Adipocyte (in vitro differentiated cells): ENCODE measurements around the gene WBP1.

Experiments used
- DNase-seq: peaks from one replicate; pipeline ENCODE4 v3.0.0-alpha.2; 2015; ENCODE audit warnings: low read depth
- H3K27me3 ChIP-seq: replicated peaks from 2 replicates; pipeline ENCODE4 v1.7.0; 2013; ENCODE audit warnings: mild to moderate bottlenecking, low read length, moderate library complexity; ENCODE audit not compliant: control insufficient read depth, insufficient read depth
- H3K36me3 ChIP-seq: 2 replicates; pipeline ENCODE4 v1.7.0; 2013; ENCODE audit warnings: low read length, mild to moderate bottlenecking, moderate library complexity; ENCODE audit not compliant: control insufficient read depth, insufficient read depth, severe bottlenecking
- H3K4me1 ChIP-seq: 2 replicates; pipeline ENCODE4 v1.7.0; 2013; ENCODE audit warnings: mild to moderate bottlenecking, low read length, moderate library complexity; ENCODE audit not compliant: control insufficient read depth, insufficient read depth
- H3K4me3 ChIP-seq: 2 replicates; pipeline ENCODE4 v1.7.0; 2013; ENCODE audit warnings: mild to moderate bottlenecking, low read length, moderate library complexity
- H3K9ac ChIP-seq: 2 replicates; pipeline ENCODE4 v1.7.0; 2013; ENCODE audit warnings: mild to moderate bottlenecking, low read length, moderate library complexity
- H3K9me3 ChIP-seq: 2 replicates; pipeline ENCODE4 v1.7.0; 2013; ENCODE audit warnings: mild to moderate bottlenecking, low read length, moderate library complexity; ENCODE audit not compliant: control insufficient read depth

The WBP1 gene

DNA sequence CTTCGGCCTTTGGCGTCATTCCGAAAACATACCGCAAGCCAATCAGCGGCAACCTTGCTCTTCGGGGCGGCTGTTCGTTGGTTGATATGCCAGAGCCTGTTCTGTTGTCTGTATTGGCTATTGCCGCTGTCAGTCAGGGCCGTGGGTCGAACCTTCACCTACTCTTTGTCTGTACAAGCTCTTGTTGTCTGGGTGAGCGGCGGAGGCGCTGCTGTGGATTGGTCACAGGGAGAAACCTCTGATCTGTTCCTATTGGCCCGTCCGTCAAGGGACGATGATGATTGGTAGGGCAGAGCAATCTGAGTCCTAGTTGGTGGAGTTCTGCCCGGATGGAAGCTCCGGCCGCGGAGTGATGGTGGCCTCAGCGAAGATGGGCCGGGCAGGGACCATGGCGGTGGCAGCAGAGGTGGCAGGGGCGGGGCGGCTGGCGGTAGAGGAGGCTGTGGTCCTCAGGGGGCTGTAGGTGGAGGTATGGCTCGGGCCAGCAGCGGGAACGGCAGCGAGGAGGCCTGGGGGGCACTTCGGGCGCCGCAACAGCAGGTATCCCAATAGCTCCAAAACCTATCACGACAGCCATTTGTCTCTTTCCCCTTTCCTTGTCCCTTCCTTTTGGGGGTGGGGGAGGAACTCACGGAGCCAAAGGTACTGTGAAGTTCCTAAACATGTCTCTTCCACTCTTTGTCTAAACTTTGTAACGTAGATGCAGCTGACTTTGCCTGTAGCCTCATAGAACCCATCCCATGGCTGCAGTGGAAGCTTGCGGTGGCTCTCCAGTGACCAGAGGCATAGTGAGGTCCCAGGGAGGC lies at the start of gene WBP1:
Gene WBP1, plus strand, starts transcription at position 307 of the 806 bp plus-strand sequence. Its CDS starts 165 bp downstream, at position 472.
- Histone ChIP-seq H3K4me1 (peaks cover 23% of the 10 kb centered on the region), H3K9ac (peak within 1 kb of the TSS; percentile 97), H3K36me3 (peaks cover 18% of the 10 kb centered on the region), H3K27me3 (no peaks in the 10 kb centered on the region), H3K4me3 (peak within 1 kb of the TSS; percentile 99), H3K9me3 (no peaks in the 10 kb centered on the region)
- DNase-seq, result peak; percentile 100

DNA sequence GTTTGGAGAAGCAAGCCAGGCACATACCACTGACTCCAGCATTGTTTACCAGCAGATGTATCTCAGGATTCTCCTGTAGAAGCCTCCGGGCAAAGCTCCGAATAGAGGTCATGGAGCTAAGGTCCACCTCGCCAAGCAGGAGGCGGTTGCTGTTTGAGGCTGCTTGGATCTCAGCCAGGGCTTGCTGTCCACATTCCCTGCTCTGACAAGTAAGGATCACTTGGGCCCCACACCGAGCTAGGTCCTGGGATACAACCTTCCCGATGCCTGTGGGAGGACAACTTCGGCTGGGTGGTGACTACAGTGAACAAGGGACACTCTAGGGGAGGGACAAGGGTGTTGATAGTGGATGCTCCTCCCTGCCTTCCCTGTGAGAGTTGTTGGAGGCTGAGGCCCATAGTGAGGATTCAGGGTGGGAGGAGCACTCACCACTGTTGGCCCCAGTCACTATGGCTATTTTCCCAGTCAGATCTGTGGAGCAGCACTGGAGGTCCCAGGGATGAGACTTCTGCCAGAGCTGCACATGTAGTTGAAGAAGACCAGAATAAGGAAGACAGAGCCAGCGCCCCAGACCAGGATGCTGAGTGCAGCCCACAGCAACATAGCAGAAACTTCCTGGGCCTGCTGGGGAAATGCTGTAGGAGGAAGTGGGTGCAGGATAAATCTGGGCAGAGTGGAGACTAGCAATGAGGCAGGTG lies 45.1 kb upstream of the WBP1 start:
- no peak for DNase-seq
- Histone ChIP-seq H3K9ac (no peak overlapping the region), H3K9me3 (no peaks in the 10 kb centered on the region), H3K4me3 (no peak overlapping the region), H3K27me3 (no peaks in the 10 kb centered on the region), H3K4me1 (peaks cover 16% of the 10 kb centered on the region), H3K36me3 (no peaks in the 10 kb centered on the region)

DNA sequence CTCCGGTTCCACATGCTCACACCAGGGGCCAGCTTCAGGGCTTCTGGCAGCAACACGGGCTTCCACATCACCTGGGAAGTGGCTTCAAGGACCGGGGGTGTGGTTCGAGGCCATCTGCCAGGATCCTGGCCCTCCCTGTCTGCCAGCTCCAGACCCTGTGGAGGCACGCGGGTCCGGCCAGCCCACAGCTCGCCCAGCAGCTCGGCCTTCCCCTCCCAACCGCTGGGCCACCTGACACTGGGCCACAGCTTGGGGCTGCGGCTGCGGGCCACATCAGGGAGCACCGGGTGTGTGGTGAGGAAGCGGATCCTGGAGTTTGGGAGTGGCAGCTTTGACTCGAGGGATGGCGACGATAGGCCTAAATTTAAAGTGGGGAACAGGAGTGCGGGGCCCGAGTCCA lies 43.8 kb upstream of the WBP1 start:
- DNase-seq, result no peak
- H3K9ac ChIP-seq, result peak overlapping the region; percentile 83

DNA sequence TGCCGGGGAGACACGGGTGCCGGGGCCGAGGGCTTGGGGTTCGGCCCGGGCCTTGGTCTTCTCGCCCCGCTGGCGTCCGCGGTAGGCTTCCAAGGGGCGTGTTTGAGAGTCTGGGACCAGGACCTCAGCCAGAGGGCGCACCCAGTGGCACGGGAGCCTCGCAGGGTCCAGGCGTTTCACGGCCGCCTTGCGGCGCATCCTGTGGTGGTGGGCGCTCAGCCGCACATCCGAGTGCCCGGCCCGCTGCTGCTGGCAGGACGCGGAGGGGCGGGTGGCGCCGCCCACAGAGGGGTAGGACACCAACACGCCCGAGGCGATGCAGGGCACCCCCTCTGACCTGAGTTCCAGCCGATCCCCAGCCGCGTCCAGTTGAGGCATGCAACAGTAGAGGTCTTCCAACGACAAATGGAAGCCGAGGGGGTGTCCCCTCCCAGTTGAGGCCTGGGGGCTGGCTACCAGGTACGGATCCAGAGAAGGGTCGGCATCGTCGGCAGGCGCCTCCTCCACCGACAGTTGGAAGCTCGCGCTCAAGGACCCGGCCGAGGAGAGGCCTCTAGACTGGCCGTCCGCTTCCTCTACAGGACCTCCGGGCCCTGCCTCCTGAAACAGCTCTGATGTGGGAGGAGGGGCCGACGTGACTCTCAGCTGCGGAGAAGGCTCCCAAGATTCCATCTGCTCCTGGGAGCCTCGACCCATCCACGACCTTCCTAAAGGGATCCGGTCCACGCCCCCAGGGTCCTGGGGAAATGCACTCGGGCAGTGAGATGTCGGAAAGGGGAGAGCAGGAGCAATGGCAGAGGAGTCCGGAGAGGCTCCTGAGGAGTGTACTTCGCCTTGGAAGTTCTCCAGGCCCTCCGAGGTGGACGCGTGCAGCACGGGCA lies 43.1 kb upstream of the WBP1 start:
- Histone ChIP-seq H3K9me3 (no peaks in the 10 kb centered on the region), H3K4me1 (peaks cover 16% of the 10 kb centered on the region), H3K9ac (peak overlapping the region; percentile 83), H3K36me3 (no peaks in the 10 kb centered on the region), H3K4me3 (peak overlapping the region; percentile 82), H3K27me3 (no peaks in the 10 kb centered on the region)
- no peak for DNase-seq

More for the DNA sequence above, 43.8 kb upstream of the WBP1 start:
- Histone ChIP-seq H3K9me3 (no peaks in the 10 kb centered on the region), H3K27me3 (no peaks in the 10 kb centered on the region), H3K4me3 (peak overlapping the region; percentile 82), H3K36me3 (no peaks in the 10 kb centered on the region), H3K4me1 (peaks cover 16% of the 10 kb centered on the region)

DNA sequence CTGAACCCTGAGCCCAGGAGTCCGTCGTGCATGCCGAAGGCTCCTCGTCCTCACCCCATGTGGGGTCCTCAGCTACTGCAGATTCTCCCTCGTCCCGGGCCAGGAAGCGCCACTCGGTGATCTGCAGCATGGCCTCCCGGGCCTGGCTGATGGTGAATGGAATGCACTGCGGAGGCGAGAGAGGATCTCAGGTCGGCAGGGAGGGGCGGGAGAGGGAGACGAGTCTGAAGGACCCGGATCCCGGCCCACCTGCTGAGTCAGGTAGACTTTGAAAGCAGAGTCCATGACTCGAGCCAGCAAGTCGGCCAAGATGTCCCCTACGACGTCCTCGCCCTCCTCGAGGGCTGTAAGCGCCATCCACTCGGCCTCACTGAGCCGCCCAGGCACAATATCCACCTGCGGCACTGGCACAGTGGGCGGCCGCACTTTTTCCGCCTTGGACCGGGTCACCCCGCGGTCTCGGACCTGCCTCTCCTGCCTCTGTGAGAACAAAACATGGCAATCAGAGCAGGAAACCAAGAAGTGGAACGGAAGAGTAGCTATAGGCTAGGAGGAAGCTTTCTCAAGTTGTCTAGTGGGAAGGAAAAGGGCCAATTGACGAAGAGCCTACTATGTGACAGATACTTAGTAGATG lies 42.4 kb upstream of the WBP1 start:
- Histone ChIP-seq H3K36me3 (no peaks in the 10 kb centered on the region), H3K4me3 (peak overlapping the region; percentile 82), H3K9ac (peak overlapping the region; percentile 83), H3K27me3 (no peaks in the 10 kb centered on the region), H3K4me1 (peaks cover 17% of the 10 kb centered on the region), H3K9me3 (no peaks in the 10 kb centered on the region)
- DNase-seq, result no peak

DNA sequence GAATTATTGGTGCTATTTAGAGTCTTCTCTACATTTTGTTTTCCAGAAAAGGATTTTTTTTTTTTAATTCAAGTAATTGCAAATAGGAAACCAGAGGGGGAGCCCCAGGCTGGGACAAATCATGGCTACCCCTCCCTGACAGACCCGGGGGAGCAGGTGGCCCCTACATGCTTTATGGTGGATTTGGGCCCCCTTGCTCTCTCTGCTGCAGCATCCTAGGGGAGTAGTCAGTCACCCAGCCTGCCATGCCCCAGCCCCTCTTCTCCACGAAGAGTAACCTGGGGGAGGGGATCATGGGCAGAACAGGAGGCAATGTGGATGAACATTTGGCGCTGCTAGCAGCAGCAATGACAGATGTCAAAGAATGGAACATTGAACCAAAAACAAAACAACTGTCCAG lies 41.5 kb upstream of the WBP1 start:
- Histone ChIP-seq H3K9me3 (no peaks in the 10 kb centered on the region), H3K4me1 (peaks cover 25% of the 10 kb centered on the region), H3K9ac (no peak overlapping the region), H3K4me3 (no peak overlapping the region), H3K27me3 (no peaks in the 10 kb centered on the region), H3K36me3 (no peaks in the 10 kb centered on the region)
- no peak for DNase-seq

DNA sequence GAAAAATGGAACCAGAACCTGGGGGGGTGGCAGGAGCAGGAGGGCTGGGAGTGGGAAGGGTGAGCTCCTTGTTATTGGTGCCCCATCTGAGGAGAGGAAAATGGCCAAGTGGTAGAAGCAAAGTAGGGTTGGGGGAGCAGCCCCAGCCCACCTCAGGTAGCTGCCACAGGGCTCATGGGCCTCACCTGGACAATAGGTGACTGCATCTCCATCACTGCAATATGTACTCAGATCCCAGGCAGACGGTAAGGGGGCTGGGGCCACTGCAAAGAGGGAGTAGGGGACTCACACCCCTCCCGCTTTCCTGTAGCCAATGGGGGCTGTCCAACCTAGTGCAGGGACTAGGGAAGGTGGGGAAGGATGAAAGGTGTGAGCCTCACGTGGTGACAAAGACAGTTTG lies 41.0 kb upstream of the WBP1 start:
- no peaks in the 10 kb centered on the region for H3K36me3 ChIP-seq
- H3K27me3 ChIP-seq, result no peaks in the 10 kb centered on the region
- no peak overlapping the region for H3K9ac ChIP-seq
- H3K4me3 ChIP-seq, result no peak overlapping the region
- H3K9me3 ChIP-seq, result no peaks in the 10 kb centered on the region
- peaks cover 29% of the 10 kb centered on the region for H3K4me1 ChIP-seq
- DNase-seq, result no peak

DNA sequence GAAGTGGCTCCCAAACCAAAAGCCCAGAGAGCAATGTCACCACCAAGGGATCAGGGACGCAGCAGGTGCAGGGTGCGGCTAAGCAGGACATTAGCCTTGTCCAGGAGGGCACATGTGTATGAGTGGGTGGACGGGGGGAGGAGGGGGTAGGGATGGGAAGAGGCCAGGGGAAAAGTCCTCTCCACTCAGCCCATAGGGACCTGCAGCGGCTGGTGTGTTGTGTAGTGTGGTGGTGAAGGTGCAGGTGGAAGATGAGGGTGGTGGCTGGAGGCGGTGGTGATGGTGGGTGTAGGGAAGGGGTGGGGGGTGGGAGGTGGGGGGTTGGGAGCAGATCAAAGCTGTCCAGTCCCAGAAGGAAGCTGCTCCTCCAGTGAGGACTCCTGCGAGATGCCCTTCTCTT lies 40.5 kb upstream of the WBP1 start:
- no peaks in the 10 kb centered on the region for H3K36me3 ChIP-seq
- H3K4me1 ChIP-seq, result peaks cover 30% of the 10 kb centered on the region
- no peak for DNase-seq
- H3K4me3 ChIP-seq, result no peak overlapping the region
- no peaks in the 10 kb centered on the region for H3K27me3 ChIP-seq
- H3K9ac ChIP-seq, result no peak overlapping the region
- no peaks in the 10 kb centered on the region for H3K9me3 ChIP-seq

DNA sequence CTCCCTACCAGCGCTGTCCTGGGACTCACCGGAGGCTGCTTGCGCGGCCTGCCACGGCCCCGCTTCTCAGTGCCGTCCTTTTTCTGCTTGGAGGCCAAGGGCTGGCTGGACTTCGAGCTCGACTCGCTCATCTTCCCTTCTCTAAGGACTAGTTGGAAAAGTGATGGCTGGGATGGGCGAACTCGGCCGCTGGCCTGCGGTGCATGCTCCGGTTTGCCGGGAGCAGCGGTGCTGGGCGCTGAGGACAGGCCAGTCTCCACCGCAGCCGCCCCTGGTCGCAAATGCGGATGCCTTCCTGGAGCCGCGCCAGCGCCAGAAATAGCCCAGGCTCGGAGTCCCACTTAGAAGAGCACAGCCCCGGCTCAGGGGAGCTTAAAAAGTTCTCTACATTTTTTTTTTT lies 39.9 kb upstream of the WBP1 start:
- Histone ChIP-seq H3K36me3 (no peaks in the 10 kb centered on the region), H3K9me3 (no peaks in the 10 kb centered on the region), H3K4me1 (peaks cover 30% of the 10 kb centered on the region), H3K4me3 (no peak overlapping the region), H3K27me3 (no peaks in the 10 kb centered on the region), H3K9ac (no peak overlapping the region)
- no peak for DNase-seq

DNA sequence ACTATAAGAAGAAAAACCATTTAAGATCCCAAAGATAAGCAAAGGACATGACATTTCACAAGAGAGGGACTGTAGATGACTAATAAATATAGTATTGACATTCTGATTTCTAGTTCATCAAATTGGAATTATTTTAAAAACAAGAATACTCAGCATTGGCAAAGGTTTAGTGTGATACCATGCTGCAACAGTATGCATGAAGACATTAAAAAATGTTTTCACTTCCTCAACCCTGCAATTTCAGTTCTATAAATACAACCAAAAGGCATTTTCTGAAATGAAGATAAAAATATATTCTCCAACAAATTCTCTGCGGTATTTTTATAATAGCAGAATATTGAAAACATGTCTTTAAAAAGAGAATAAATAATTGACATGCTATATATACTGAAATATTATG lies 38.9 kb upstream of the WBP1 start:
- DNase-seq, result no peak
- no peak overlapping the region for H3K4me3 ChIP-seq
- no peaks in the 10 kb centered on the region for H3K36me3 ChIP-seq
- no peaks in the 10 kb centered on the region for H3K9me3 ChIP-seq
- H3K9ac ChIP-seq, result no peak overlapping the region
- H3K27me3 ChIP-seq, result no peaks in the 10 kb centered on the region
- peaks cover 28% of the 10 kb centered on the region for H3K4me1 ChIP-seq
